GM20431 (cell line): Measurements from ENCODE around the gene NPAS1.

Source experiments
- in situ Hi-C: fragments of 300-500 bp; cut with MseI, MboI; formaldehyde crosslinking; loops from one replicate; pipeline ENCODE4 v1.15.0; 2020; ENCODE audit warnings: low sequenced_read_pairs; ENCODE audit not compliant: unreplicated experiment

The NPAS1 gene

DNA sequence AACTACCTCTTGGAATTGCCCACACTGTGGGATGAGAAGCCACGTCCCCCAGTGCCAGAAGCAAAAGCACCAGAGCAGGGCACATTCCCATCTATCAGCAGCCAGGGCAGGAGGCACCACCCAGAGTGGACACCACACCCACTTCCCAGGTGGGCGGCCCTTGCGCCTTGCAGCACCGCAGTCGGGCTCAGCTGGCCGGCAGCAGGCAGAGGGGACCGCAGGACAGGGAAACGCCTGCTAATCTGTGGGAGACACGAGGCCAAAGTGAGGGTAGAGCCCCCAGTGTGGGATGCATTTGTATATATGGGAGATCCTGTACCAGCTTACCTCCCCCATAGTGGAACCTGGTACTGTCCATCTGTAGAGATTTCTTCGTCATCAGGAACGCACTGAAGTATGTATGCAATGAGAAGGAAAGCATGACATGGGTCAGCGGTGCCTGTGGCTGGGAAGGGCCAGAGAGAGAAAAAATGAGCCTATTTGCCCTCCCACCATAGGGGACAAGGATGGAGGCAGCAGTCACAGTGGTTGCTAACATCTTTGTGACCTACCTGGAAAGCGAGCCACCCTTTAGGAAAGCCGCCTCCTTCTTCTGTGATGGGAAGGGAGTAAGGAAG is 30.9 kb upstream of the NPAS1 start:
- in situ Hi-C loops = no loop called here

DNA sequence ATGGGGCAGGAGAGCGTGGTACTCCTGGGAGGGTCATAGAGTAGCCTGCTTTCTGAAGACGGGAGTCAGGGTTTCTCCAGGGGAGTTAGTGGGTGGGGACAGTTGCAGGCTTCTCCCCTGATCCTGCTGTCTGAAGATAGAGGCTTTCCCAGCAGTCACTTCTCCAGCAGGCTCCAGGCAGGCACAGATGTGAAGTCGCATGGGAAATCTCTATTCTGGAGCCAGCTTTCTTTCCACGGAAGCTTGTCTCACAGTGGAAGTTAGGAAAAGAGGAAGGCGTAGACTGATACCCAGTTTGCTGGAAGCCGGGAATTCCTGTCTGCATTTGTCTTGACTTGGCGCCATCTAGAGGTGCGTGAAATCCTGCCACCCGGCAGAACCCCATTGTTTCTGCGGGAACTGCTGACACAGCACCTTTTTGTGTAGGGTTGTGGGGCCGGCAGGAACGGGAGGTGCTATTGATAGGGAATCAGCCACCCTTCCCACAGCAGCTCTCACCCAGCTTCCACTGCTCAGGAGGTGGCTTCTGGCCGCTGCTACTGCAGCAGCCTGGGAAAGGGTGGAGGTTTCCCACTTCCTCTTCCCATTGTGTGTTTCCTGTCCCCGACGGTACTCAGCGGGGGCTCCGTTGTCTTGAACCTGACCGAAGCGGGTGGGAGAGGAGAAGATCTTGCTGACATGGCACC is 28.5 kb upstream of the NPAS1 start:
- in situ Hi-C loops = loop anchor here (10.0 kb wide), 1 partner anchor 136 kb away; the partner anchor contains the start of gene AP2S1

DNA sequence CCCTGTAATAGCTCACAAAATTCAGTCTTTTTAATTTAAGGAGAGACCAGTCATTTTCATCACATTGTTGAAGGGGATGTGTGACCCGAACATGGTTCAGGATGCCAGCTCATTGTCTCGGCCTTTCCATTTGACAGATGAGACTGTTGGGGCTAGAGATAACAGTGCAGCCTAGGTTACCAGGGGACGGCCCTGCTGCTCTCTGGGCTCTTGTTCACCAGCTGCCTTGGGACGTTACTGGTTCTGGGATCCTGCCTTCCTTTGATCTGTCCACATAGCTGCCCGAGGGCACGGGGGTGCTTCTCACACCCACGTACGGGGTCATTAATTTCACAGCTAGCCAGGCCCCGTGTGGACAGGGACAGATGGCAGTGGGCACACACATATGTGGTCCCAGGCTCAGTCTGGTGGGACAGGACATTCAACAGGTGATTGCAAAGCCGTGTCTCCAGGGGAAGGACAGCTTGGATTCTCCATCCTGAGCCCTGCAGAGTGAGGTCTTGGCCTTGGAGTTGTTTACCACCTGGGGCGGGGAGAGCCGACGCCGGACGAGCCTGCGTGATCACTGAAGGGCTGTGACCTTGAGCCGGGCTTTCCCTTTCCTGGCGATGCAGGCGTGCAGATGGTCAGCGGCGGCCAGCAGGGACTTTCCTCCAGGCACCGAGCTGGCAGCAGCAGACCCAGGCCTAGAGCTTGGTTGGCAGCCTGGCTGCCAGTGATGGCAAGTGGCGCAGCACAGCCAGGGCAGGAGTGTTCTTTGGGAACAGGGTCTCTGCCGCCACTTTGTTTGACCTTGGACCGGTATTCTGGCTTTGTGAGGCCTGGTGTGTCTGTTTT is 26.7 kb upstream of the NPAS1 start:
- in situ Hi-C loops = loop anchor here (10.0 kb wide), 1 partner anchor 138 kb away; the partner anchor contains the start of gene AP2S1

DNA sequence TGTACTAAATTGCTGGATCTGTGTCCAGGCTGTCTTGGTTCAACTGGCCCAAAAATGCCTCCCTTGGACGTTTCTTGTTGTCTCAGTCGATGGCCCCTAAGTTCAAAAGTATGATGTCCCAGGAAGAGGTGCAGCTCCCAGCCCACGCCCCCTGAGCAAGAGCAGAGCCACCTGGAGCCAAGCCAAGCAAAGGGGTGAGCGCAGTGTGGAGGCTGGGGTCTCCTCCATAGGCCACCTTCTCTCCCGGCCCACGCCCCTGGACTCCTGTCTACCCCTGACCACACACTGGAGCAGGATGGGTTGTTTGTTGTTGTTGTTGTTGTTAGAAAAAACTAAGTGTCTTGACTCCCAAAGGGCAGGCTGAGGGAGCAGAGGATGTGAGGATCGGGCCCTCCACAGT is 26.0 kb upstream of the NPAS1 start:
- in situ Hi-C loops = loop anchor here (10.0 kb wide), 1 partner anchor 139 kb away; the partner anchor contains the start of gene AP2S1

DNA sequence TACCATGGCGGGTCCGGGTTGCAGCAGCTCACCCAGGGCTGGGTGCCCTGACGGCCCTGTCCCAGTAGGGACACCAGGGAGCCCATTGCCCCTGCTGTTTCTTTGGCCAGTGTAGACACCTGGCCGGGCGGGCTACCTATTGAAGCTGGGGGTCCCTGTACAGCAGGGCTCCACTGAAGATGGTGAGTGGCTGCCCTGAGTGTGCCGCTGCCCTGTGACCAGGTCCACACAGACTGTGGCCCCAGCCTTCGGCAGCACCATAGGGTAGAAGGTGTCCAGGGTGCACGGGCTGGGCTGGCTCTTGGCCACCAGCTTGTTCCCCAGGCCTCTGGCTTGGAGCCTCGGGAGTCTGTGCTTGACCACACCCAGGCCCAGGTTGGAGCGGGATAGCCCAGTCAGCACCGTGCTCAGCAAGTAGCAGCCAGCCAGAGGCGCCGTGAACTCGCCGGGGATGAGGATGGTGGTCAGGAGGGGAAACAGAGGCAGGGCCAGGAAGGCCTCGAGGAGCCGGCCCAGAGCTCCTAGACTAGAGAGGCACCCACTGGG is 25.4 kb upstream of the NPAS1 start:
- in situ Hi-C loops = loop anchor here (10.0 kb wide), 1 partner anchor 139 kb away; the partner anchor contains the start of gene AP2S1

DNA sequence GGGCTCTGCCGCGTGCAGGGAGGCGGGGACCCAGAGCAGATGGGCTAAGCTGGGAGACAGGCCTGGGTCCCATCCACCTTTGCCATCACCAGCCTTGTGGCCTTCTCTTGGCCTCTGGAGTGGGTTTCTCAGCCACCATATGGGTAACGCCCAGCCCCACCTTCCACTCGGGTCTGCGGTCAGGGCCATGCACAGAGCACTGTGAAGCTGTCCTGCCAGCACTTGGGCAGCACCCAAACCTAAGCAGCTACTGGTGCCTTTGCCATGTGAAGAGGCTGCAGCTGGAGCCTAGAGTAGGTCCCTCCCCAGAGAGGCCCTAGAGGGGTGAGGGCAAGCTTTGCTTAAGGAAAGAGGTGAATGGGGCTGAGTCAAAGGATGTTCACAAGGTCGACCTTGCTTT is 24.1 kb upstream of the NPAS1 start:
- in situ Hi-C loops = loop anchor here (10.0 kb wide), 1 partner anchor 141 kb away; the partner anchor contains the start of gene AP2S1

DNA sequence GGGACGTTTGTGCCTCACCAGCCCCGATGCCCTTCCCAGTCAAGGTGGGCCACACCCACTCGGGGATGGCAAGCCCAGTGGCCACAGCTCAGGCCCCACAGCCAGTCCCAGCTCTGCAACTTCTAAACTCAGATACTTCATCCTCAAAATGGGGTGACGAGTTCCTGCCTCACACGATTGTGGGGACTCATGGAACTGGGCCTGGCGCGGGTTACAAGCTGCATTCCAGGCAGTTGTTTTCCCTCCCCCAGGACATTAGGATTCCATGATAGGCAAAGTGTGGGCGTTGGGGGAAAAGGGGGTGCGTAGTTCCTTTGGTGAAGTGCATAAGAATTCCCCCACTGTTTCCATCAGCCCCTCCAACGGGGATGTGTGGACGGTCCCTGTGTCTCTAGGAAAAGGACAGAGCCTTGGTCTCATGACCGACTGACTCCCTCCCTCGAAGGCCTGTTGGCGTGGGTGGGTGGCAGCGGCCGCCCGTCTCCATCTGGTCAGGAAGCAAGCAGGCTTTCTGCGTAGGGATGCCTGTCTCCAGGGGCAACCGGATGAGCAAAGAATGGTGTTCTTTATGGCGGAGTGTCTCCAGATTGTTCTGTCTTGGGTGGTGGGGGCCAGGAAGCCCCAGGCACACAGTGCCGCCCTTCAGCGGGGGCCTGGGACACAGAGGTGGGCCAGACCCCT is 21.1 kb upstream of the NPAS1 start:
- in situ Hi-C loops = loop anchor here (10.0 kb wide), 1 partner anchor 144 kb away; the partner anchor contains the start of gene AP2S1

DNA sequence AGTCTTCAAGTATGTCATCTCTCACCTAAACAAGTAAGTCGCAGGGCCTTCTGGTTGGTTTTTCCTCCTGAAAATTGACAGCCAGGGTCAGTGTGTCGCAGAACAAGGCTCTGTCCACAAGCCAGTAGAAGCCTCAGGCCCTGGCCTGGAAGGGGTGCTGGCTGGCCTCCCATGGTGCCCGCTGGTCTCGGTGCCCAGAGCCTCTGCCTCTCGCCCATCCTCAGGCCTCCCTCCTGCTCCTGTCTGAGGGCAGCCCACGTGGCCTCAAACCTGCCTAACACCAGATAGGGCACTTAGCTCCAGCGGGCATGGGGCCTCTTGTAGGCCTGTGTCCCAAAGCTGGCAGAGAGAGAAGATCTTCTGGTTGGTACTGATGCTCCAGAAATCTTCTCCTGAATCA is 20.3 kb upstream of the NPAS1 start:
- in situ Hi-C loops = loop anchor here (10.0 kb wide), 1 partner anchor 145 kb away; the partner anchor contains the start of gene AP2S1

DNA sequence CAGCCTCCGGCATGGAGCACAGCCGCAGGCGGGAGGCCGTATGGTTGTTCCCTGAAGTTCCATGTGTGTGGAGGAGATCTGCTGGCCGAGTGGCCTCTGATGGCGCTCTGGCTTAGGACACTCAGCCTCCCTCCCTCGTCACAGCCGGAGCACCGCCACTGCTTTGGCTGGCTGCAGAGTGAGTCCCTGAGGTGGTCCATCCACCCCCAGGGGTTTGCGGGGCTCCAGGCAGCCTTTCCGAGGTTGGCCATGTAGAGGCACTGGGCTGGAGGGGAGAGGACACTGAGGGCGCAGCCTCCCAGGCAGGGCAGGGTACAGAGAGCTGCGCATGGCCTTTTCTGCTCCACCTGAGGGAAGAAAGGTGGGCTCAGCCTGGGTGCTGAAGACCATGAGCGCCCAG is 19.8 kb upstream of the NPAS1 start:
- in situ Hi-C loops = loop anchor here (10.0 kb wide), 1 partner anchor 145 kb away; the partner anchor contains the start of gene AP2S1

DNA sequence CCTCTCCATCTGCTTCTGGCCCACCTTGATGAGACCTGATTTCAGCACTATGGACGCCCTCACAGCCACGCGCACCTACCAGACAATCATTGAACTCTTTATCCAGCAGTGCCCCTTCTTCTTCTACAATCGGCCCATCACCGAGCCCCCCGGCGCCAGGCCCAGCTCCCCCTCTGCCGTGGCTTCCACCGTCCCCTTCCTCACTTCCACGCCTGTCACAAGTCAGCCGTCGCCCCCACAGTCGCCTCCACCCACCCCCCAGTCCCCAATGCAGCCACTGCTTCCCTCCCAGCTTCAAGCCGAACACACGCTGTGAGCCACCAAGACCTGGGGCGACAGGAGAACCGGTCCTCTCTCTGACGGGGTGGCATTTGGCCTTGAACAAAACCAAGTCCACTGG is 19.3 kb upstream of the NPAS1 start:
- in situ Hi-C loops = no loop called here

DNA sequence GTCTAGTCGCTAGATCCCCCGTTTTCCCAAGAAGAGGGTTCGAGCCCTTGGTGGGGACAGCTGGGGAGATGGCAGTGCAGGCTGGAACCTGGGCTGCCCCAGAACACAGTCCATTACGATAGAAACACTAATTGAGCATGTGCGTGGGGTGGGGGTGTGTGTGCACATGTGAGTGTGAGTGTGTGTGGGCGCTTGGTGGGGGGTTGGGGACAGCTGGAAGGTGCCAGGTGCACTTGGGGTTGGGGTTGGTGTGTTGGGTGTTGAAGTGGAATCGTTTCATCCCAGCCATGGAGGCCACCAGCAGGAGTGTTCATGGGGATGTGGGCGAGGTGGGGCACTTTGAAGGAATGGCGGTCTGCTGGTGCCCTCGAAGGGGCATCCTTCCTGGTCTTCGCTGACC is 18.1 kb upstream of the NPAS1 start:
- in situ Hi-C loops = no loop called here

DNA sequence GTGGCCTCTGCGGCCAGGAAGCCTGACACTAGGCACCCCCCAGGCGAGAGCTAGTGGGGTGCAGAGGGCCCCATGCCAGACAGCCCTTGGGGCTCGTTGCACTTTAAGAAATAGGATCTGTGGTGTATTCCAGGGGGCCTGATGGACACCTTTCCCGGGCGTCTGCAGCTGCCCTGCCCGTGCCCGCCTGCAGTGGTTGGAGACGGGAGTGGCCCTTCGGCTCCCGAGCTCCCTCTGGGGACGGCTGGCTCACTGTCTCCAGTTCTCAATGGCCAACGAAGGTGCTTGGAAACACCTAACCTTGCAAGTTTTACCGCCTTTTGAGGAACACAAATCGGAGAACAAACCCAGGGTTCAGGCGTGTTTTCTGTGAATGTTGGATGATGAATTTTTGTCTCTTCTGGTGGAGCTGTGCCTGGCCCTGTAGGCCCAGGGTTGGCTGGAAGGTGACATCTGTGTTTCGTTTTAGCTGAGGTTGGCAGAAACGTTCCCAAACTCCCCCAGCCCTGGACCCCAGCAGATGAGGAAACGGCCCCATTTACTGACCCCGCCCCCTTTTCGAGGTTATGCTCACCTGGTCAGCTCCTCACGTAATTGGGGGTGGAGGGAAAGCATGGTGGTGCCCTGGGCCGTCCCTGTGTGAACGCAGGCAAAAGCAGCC is 17.4 kb upstream of the NPAS1 start:
- in situ Hi-C loops = no loop called here

DNA sequence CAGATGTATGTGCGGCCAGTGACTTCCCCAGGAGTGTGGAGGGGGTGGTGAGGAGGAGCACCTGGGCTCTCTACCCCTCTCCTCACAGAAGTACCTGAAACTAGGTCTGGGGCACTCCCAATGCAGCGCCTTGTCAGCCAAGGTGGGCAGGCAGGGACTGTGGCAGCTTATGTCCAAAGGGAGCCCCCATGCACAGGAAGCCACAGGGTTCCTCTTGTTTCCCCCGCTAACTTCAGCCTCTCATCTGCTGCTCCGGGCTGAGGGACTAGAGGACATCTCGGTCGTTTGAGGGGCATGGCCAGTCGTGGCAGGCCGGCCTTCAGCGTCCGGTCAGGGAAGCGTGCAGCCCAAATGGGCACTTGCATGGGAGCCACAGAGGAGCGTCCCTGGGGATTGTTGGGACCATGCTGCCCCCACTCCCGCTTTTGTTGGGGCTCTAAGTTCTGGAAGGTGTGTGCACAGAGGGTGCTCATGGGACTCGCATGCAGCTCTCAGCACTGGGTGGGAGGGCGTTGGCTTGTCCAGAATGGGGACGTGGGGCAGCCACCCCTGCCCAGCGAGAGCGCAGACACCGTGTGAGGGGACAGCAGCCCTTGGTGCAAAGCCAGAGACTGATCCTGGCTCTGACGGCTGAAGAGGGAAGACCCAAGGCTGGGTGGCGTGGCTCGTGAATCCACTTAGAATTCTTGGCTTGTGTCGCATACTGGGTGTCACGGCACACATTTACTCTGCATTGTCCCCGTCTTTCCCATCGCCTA is 16.6 kb upstream of the NPAS1 start:
- in situ Hi-C loops = no loop called here

DNA sequence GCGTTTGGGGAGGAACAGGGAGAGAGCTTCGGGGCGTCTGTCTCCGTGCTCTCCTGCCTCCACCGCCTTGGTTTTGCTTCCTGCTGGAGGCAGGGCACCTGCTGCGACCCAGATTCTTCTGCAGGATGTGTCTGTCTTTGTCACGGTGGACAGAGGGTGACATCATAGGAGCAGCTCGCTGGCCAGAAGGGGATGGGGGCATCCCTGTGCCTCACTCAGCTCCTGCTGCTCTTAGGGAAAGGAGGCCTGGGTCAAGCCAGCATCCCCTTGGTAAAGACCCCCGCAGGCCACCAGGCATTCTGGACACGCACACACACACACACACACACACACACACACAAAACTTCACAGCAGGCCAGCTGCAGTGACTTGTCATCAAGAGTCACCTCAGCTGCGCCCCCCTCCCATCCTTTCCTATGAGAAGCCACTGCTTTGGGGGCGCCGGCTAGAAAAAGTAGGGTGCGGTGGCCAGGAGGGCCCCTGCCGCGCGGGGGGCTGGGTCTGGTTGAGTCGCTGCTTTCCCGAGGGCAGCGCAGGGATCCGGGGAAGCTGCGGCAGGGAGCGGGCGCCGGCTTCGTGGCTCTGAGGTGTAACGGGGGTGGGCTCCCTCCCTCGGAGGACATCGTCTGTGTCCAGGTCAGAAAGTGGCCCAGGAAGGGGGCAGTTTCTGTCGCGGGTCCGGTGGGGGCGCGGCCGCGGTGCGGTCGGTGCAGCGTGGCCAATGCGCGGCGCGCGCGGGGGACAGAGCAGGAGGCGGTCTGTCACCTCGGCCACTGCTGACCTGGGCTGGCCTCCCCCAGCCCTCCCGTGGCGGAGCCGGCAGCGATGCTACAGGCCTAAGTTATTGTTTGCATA is 15.8 kb upstream of the NPAS1 start:
- in situ Hi-C loops = no loop called here

DNA sequence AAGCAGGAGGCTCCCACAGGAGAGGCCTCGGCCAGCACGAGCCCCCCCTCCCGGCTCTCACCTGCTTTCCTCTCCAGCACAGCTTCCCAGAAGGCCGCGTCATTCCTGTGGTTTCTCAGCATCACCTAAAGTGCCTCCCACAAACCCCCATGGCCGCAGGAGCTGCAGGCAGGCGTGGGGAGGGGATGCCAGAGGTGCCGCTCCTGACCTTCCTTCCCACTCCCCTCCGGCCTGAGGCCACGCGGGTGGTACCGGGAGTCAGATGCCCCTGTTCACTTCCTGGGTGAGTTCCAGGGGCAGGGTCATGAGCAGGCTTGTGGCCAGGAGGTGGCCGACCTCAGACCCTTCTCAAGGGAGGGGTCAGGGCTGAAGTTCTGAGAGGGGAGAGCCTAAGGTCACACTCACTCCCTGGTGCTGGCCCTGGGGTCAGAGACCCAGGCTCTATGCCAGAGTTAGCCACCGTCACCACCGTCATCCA is 14.4 kb upstream of the NPAS1 start:
- in situ Hi-C loops = no loop called here

DNA sequence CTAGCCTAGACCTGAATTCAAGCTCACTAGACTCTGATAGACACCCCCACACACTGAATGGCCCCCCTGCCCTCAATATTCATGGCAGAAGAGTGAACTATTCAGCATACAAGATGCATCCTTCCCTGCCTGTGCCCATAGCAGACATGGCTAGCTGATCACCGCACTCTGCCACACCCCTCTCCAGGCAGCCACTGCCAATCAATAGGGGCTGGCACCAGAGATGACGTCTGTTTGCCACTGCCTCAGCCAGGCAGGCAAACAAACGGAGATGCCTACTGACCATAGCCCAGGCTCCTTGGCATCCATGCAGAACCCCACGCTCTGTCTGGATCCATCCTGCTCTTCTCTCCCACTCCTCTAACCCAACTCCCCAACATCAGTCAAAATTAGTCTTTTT is 13.8 kb upstream of the NPAS1 start:
- in situ Hi-C loops = no loop called here

DNA sequence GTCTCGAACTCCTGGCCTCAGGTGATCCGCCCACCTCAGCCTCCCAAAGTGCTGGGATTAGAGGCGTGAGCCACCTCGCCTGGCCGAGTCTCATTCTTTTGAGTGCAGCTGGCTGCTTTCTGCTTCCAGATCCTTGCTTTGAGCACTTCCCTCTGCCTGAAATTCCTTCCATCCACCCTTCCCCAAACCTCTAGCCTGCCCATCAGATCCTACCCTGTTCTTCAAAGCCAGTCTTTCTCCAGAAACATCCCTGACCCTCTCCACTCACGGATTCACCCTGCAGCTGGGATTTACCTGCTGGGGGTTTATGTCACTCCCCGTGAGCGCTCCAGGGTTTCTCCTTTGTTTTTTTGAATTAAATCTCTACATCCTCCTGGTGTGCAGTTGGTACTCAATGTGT is 13.1 kb upstream of the NPAS1 start:
- in situ Hi-C loops = no loop called here
